Stimulated activated CD8-positive, alpha-beta memory T cell treated with anti-CD3 and anti-CD28 coated beads, Interleukin-7, amount 100 ng/mL, for 4 hours (primary cell): Measurements from ENCODE around the gene AGPAT1.
"Not testable (repeated sequence)": the region's sequence is repeated elsewhere in the genome, so short reads cannot be mapped to it uniquely, and the experiment has no call there.

Experiments used
- DNase-seq, 2 donors: peaks; one replicate each; pipeline ENCODE4 v3.0.0-alpha.2; 2020; ENCODE audit warnings: low read depth in 2 of 2

Gene AGPAT1

DNA sequence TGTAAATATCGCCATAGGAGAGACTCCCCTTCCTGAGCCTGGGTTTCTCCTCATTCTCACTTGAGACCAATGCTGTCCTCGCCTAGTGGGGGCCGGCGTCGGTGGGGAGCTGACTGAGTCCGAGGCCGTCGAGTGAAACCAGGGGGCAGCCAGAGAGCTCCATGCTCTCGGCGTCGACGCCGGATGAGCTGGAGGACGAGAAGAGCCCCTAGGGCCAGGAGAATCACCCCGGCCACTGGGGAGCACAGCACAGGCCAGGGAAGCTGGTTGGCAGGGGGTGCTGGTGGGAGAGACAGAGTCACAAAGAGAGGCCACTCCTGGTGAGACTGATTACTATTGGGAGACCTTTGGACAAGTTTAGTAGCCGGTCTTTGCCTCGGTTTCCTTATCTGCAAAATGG, 23.0 kb upstream of the AGPAT1 start:
- DNase-seq, result no peak

GRCh38 chr6:32198345-32198696, 22.4 kb upstream of the AGPAT1 start:
- no peak for DNase-seq

DNA sequence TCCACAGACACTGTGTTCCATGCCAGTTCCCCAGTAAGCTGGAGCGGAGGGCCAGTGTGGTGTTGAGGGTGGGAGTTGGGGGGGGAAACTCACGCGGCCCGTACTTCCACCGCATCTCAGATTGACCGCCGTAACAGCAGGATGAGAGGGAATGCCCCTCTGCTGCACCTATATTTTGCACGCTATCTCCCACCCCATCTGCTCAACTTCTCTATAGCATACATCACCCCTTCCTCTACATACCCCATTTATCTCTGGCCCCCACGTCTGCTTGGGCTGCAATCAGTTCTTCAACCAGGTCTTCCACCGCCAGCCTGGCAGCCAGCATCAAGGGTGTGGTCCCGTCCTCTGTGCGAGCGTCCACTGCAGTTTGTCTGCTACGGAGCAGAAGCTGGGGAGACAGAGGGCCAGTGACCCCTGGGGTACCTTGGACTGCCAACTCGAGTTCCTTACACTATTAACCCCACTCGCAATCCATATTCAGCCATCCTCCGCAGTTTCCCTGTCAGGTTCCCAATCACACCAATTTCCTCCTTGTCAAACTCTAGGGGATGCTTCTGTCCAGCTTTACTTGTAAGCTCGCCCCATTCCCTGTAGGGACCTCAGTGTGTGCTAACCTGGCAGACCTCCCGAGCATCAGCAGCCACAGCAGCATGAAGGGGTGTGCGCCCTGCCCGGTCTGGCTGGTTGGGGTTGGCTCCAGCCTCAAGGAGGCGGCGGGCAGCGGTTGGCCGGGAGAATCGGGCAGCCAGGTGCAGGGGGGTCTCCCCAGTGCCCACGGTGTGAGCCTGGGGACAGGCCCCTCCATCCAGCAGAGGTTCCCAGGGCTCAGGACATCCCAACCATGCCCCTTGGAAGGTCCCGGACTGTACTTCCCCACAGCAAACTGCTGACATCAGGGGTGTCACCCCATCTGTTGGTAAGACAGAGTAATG, 21.1 kb upstream of the AGPAT1 start:
- DNase-seq, result no peak

- peak in 1 of 2 donors; percentile 60 for DNase-seq
Observed at GRCh38 chr6:32195902-32196681, 20.2 kb upstream of the AGPAT1 start.

GRCh38 chr6:32195652-32195901, 19.7 kb upstream of the AGPAT1 start:
- DNase-seq, result peak; percentile 99 to 100

DNA sequence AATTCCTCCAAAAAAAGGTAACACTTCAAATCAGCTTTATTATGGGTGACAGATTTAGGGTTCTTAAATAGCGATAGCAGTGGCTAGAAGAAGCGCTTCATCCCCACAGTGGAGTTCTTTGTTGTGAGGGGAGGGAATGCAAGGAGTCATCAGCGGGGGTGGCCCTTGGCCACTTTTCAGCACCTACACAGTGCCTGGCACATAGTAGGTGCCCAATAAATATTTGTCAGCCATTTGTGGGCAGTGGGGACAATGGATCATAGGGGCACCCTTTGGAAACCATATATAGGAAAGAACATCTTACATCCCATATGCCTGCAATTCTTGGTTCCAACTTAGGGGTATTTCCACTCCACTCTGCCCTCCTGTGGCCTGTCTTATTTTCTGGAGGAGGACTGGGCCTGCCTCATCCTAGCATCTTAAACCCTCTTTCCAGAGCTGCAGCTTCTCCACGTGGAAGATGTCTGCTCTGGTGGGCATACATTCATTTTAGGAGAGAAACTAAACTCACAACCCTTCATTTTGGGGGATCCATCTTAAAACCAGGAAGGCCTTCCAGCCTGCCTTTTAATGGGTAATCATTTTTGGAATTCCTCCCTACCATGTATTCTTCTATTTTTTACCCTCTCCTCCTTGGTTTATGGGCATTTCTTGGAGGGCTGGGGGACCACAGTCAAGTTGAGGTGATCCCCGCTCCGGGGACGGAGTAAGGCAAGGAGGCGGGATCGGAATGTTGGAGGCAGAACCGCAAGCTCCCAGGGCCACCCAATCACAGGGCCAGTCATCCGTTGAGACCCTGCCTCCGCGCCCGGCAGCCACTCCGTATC, 19.2 kb upstream of the AGPAT1 start:
- DNase-seq, result no peak

- DNase-seq, result no peak
Observed at GRCh38 chr6:32194388-32194787, 18.5 kb upstream of the AGPAT1 start.

- not testable (repeated sequence) for DNase-seq
Observed at GRCh38 chr6:32193096-32193495, 17.2 kb upstream of the AGPAT1 start.

- peak in 1 of 2 donors; percentile 46 for DNase-seq
Observed at GRCh38 chr6:32192608-32193039, 16.7 kb upstream of the AGPAT1 start, which contains the start of gene GPSM3. TSS of gene GPSM3 (minus strand) at chr6:32192643. CDS start at chr6:32192513, 130 bp downstream.

- no peak for DNase-seq
Observed at GRCh38 chr6:32191696-32192607, 16.1 kb upstream of the AGPAT1 start.

- DNase-seq, result no peak
Observed at GRCh38 chr6:32190911-32191677, 15.2 kb upstream of the AGPAT1 start.

DNA sequence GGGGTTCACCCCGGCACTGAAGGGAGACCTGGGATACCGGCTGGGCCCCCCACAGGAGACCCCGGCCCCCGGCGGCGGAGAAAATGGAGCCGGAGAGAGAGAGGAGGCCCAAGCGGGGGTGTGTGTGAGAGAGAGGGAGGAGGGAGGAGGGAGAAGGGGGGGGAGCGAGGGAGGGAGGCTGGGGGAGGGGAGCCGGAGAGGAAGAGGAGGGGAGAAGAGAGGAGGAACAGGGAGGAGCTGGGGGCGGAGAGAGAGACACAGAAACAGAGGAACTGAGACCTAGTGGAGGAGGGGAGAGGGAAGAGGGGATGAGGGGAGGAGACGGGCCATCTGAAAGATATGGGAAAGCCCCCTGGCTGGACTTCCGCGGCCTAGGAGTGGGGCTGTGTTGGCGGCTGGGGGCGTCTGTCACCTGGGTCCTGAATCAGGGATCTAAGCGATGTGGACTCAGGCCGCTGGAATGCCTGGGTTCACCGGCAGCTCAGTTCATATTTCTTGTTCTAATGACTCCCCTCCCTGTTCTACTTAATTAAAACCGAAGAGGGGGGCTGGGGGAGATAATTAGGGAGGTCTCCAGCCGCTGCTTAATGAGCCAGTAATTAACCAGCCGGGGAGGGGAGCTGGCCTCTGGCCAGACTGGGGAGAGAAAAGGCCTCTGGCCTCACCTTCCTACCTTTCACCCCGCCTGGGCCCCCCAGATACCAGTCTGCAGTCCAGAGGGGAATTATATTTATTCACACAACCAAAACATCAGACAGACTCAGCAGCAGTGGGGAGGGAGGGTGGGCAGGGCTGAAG, 14.4 kb upstream of the AGPAT1 start, which contains the start of gene PBX2:
TSS of gene PBX2 (minus strand) at position 149 of the 798 bp plus-strand sequence. CDS start 287 bp downstream, outside the sequence.
- DNase-seq, result peak; percentile 78

DNA sequence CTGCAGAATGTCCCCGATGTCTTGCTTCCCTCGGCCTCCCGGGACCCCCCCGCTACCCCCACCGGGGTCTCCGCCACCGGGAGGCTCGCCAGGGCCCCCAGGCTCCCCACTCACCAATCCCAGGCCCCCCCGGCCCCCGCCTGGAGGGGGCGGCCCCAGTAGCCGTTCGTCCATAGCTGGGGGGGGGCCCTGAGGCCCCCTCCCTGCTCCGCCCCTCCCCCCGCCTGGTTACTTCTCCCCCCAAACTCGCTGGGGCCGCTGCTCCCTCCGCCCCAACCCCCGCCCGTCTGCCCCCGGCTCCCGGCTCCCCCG, 13.8 kb upstream of the AGPAT1 start:
- no peak for DNase-seq

DNA sequence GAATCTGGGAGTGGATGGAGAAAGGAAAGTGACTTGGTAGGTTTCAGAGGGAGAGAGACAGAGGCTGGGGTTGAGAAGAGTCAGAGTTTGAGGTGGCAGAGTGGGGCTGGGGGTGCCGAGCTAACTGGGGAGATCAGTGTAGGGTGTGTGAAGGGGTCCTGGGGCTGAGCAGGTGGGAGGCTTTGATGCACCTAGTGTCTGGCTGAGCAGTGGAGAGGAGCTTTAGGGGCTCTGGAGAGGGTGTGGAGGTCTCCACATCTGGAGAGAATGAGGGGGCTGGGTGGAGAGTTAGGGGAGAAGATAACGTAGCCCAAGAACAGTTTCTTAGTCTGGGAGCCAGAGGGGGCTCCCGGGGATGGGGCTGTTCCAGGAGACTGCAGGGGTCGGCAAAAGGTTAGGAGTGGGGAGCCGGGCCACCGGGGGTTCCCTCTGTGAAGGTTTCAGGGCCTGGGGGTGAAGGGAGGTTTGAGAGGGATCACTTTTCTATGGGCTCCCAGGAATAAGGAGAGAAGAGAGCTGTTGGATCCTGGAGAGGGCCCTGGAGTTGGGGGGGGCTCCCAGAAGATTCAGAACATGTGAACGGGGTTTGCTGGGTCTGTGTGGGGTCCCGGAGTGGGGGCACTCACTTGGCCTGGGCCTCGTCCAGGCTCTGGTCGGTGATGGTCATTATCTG, 13.3 kb upstream of the AGPAT1 start:
- no peak for DNase-seq

- no peak for DNase-seq
Observed at GRCh38 chr6:32188381-32189068, 12.6 kb upstream of the AGPAT1 start.

- DNase-seq, result not testable (repeated sequence)
Observed at GRCh38 chr6:32187725-32188380, 12.0 kb upstream of the AGPAT1 start.

DNA sequence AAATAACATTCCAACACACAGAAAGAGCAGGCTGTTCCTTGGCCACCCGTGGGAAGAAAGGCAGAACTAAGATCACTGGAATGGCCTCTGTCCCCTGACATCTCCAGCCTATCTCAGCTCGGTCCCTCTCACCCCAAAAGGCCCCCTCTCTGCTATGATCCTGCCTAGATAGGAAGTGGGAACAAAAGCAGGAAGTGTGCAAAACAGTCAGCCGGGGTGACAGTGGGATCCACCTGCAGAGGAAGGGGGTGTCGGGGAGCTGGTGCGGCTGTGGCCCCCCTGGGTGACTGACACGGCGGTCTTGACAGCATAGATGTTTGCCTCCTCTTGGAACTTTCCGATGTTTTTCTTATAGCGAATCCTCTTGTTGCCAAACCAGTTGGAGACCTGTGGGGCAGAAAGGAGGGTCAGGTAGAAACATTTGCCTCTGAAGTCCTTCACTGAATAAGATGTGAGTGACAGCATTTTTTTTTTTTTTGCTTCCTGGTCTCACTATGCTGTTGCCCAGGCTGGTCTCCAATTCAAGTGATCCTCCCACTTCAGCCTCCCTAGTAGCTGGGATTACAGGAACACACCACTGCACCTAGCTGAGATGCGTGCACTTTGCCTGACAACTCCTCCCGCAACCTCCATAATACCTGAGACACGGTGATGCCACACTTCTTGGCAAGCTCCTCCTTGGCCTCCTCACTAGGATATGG, 11.3 kb upstream of the AGPAT1 start:
- no peak for DNase-seq
